Neural crest cell (in vitro differentiated cells): Measurements from ENCODE around the gene CNOT4. TPM values are rescaled to one million over a fixed set of nuclear protein-coding genes. Genes with fewer than 3 reads are reported as not detected.

Experiments used
- DNase-seq: peaks from one replicate; pipeline ENCODE4 v3.0.0; 2021; ENCODE audit warnings: low read depth, mixed read lengths, low spot score
- H3K27ac Mint-ChIP-seq: one replicate; pipeline ENCODE4 v1.8.0; 2021; ENCODE audit warnings: mild to moderate bottlenecking, mixed read lengths; ENCODE audit not compliant: unreplicated experiment
- H3K27me3 Mint-ChIP-seq: 2 replicates; pipeline ENCODE4 v1.8.0; 2021; ENCODE audit warnings: low read depth, mild to moderate bottlenecking, mixed read lengths
- H3K36me3 Mint-ChIP-seq: 2 replicates; pipeline ENCODE4 v1.8.0; 2021; ENCODE audit warnings: low read depth, mild to moderate bottlenecking, mixed read lengths
- H3K4me1 Mint-ChIP-seq: 2 replicates; pipeline ENCODE4 v1.8.0; 2021; ENCODE audit warnings: mixed read lengths
- H3K4me3 Mint-ChIP-seq: one replicate; pipeline ENCODE4 v1.8.0; 2021; ENCODE audit warnings: mild to moderate bottlenecking, mixed read lengths
- H3K9me3 Mint-ChIP-seq: 2 replicates; pipeline ENCODE4 v1.8.0; 2021; ENCODE audit warnings: mixed read lengths
- CTCF ChIP-seq: fragments of 200-600 bp; sonication (generic); conservative IDR thresholded peaks from 2 replicates; pipeline ENCODE4 v1.5.0; 2021; ENCODE audit warnings: antibody characterized with exemption, mild to moderate bottlenecking
- total RNA-seq: library from RNA; stranded (reverse); gene quantifications from 2 replicates; pipeline ENCODE4 v1.2.1, GENCODE V29; 2021

CNOT4 gene
- total RNA-seq, 1 donor from 2014 or later, result 31.1 TPM

DNA sequence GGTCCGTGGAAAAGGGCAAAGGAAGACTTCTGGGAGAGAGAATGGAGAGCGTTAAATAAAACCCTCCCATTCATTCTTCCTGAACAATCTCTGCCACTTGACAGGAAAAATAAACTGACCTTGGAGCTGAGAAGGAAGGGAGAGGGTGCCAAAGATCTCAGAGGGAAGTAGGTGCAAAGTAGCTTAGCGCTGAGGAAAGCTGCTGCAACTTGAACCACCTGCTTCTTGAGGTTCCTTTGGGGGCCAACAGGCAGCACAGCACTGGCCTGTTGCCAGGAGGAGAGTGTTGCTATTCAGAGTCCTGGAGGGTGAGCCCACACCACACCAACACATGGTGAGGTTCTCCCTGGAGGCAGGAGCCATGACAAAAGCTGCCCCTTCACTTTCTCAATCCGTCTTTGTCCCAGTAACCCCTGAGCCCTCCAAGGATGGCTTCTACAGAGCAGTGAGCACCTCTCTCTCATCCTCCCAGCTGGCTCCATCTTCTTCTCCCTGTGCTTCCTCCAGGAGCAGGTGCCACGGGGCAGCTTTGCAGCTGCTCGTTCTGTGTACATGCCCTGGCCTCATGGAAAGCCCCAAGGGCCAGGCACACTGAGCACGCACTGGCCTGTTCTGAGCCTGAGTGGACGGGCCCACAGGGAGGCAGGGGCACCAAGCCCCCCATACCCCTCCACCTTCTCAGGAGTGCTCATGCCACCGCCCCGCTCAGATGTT lies 174.9 kb downstream of the CNOT4 start:
- no peak for TF ChIP-seq CTCF
- no peak overlapping the region for H3K27ac Mint-ChIP-seq
- H3K27me3 Mint-ChIP-seq, result peaks cover 2% of the 10 kb centered on the region
- H3K9me3 Mint-ChIP-seq, result no peaks in the 10 kb centered on the region
- H3K4me1 Mint-ChIP-seq, result no peaks in the 10 kb centered on the region
- no peak for DNase-seq
- no peaks in the 10 kb centered on the region for H3K36me3 Mint-ChIP-seq
- no peak overlapping the region for H3K4me3 Mint-ChIP-seq

GRCh38 chr7:135333946-135334345 lies 176.0 kb downstream of the CNOT4 start:
- H3K4me1 Mint-ChIP-seq, result no peaks in the 10 kb centered on the region
- peaks cover 2% of the 10 kb centered on the region for H3K27me3 Mint-ChIP-seq
- DNase-seq, result no peak
- no peak overlapping the region for H3K27ac Mint-ChIP-seq
- H3K4me3 Mint-ChIP-seq, result no peak overlapping the region
- H3K36me3 Mint-ChIP-seq, result no peaks in the 10 kb centered on the region
- no peak for TF ChIP-seq CTCF
- H3K9me3 Mint-ChIP-seq, result no peaks in the 10 kb centered on the region

DNA sequence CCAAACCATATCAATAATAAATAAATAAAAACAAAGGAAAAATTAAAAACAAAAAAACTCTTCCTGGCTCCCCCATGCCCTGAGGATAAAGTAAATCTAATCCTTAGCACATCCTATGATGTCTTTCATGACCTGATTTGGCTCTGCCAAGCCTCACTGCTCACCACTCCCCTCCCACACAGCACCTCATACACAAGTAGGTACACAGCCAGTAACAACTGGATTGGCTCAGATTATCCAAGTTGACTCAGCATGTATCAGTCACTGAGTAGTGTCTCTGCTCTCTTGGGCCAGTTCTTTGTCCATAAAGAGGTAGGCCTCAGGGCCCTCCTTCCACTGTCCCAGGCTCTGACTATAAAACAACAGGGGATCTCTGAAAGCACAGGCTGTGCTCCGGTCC lies 176.7 kb downstream of the CNOT4 start:
- no peak for DNase-seq
- Mint-ChIP-seq H3K27ac (no peak overlapping the region), H3K36me3 (no peaks in the 10 kb centered on the region), H3K4me3 (no peak overlapping the region), H3K9me3 (no peaks in the 10 kb centered on the region), H3K27me3 (peaks cover 2% of the 10 kb centered on the region), H3K4me1 (no peaks in the 10 kb centered on the region)
- no peak for TF ChIP-seq CTCF

GRCh38 chr7:135330088-135330487 lies 179.8 kb downstream of the CNOT4 start:
- H3K27ac Mint-ChIP-seq, result no peak overlapping the region
- peaks cover 4% of the 10 kb centered on the region for H3K27me3 Mint-ChIP-seq
- peaks cover 4% of the 10 kb centered on the region for H3K9me3 Mint-ChIP-seq
- no peaks in the 10 kb centered on the region for H3K36me3 Mint-ChIP-seq
- DNase-seq, result no peak
- no peaks in the 10 kb centered on the region for H3K4me1 Mint-ChIP-seq
- no peak overlapping the region for H3K4me3 Mint-ChIP-seq
- TF ChIP-seq CTCF, result no peak

- H3K27ac Mint-ChIP-seq, result no peak overlapping the region
- H3K9me3 Mint-ChIP-seq, result peaks cover 4% of the 10 kb centered on the region
- H3K4me1 Mint-ChIP-seq, result no peaks in the 10 kb centered on the region
- TF ChIP-seq CTCF, result no peak
- H3K36me3 Mint-ChIP-seq, result no peaks in the 10 kb centered on the region
- no peak overlapping the region for H3K4me3 Mint-ChIP-seq
- DNase-seq, result no peak
- peaks cover 4% of the 10 kb centered on the region for H3K27me3 Mint-ChIP-seq
Measured at GRCh38 chr7:135328526-135328925, 181.4 kb downstream of the CNOT4 start.
